GM21619 (cell line): ENCODE results near the gene RHOU.

Source experiments
- ATAC-seq: cut with Tn5 transposase; IDR thresholded peaks from one replicate; pipeline ENCODE4 v1.9.1; 2021; ENCODE audit not compliant: unreplicated experiment

Gene RHOU

DNA sequence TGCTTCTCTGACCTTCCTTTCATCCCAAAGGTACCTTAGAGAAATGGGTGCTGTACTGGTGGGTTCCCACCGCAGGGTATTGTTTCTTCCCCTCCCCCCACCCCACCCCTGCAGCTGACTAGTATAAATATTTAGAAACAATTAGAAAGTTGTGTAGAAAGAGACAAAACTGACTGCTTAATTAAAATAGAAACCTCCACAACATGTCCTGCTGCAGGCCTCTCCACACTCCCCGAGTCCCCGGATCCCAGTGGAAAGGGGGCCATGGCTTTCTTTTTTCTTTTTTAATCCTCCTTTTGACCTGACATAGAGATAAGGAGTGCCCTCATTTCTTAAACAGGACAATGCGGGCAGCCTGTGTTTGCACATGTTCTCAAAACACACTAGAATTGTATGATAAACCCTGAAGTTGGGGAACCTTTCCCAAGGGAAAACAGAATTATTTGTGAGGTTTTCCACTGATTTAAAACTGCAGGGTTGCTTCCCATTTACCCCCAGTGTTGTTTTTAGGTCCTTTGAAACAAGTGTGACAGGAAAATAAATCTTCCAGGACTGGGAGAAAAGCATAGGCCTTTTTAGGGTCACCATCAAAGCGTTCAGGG, 1.7 kb downstream of the RHOU start:
- no peak for ATAC-seq

DNA sequence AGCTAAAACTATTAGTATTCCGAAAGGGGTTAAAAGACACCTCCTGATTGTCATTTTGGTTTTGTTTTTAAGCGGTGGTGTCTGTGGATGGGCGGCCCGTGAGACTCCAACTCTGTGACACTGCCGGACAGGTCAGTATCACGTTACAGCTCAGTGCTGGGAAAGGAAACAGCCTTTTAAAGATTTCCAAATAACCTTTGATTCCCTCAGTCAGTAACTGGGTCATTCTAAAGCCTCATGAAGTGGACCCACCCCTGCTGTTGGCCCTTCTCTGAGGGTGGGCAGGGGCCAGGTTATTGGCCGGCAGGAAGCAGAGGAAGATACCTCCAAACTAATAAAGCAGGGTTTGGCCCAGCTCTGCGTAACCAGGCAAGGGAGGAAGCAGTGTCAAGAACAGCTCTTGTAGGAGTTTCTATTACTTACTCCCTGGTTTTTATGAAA, 2.3 kb downstream of the RHOU start:
- no peak for ATAC-seq

DNA sequence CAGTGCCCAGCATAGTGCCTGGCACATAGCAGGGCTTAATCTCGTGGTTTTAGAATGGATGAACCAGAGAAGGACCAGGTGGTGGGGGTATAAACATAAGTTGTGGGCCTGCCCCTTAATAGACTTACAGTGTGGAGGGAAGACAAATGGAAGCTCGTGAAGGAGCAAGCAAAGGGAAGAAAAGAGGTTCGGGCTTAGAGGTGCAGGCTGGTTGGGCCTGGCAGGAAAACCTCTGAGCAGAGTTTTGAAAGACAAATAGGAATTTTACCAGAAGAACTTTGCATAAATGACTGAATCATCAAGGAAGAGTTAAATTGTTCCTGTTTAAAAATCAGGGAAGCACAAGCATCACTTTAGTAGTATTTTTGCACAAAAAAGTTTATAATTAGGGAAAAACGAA, 4.5 kb downstream of the RHOU start:
- no peak for ATAC-seq

DNA sequence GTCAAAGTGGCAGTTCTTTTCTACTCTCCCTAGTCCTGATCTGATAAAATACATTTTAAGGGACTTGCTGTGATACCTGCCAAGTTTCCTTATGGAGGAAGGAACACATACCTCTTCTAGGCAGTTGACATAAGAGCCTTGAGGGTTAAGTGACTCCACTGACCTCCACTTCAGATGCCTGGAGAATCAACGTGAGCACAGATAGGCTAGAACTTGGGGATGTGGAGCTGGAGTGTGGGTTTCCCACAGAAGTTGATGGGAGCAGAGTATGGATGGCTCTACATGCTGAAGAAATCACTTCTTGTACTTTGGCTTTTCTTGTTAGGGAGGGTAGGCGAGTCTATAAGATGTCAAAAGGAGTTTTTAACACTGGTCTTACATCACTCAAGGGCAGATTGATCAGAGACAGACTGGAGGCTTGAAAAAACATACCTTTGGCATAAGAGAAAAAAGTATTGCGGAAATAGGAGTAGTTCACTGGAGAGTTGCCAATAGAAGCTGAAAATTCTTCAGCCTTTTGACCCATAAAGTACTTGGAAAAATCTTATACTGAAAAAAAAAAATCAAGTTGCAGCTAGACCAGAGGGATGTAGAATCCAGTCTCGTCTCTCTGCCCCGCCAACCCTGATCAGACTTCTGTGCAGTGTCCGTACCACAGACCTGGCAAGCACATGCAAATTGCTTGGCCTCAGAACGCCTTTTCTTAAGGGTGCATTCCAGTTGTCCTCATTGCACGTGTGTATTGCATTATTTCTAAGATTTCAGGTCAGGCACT, 5.5 kb downstream of the RHOU start:
- no peak for ATAC-seq

DNA sequence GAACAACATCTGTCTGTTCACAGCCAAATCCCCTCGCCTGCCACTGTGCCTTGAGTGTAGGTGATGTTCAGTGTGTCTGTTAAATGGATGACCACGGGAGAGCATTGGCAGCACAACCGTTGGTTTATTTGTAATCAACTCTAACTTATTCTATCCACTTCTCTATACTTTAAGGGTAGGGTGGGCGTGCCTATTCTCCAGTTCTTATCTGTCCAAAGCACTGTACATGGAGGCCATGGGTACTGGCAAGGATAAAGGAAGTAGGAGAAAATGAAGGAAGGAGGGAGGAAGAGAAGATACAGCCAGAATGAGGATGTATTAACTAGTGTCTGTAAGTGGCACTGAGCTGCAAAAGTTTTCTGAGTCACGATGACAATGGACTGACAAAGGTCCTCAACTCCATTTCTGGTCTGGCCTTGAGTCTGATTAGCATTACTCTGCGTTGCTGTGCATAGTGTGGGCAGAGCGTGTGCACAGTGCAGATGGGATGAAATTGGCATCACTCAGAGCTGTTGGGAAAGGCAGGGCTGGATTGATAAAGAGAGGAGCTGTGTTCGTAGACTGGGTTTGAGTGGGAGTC, 7.1 kb downstream of the RHOU start:
- ATAC-seq, result no peak

DNA sequence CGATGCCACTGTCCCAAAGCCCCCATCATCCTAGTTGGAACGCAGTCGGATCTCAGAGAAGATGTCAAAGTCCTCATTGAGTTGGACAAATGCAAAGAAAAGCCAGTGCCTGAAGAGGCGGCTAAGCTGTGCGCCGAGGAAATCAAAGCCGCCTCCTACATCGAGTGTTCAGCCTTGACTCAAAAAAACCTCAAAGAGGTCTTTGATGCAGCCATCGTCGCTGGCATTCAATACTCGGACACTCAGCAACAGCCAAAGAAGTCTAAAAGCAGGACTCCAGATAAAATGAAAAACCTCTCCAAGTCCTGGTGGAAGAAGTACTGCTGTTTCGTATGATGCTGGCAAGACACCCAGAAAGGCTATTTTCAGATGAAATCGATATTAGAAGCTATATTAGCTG, 8.1 kb downstream of the RHOU start:
- no peak for ATAC-seq

DNA sequence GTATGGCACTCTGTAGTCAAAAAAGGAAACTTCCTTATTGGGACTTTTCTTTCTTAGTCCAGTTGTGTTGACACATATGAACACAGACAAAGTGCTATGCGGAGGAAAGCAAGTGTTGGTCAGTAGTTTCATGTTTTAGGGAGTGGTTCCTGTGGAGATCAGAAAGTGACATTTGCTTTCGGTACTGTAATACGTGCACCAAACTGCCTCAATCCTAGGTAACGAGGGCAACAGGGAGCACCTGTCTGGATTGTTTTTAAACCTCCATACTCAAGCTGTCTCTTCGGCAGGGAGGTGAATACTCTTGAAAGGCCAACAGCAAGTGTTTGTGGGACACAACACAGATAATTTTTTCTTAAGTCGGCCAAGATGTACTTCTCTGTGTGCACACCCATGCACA, 9.1 kb downstream of the RHOU start:
- ATAC-seq, result no peak

DNA sequence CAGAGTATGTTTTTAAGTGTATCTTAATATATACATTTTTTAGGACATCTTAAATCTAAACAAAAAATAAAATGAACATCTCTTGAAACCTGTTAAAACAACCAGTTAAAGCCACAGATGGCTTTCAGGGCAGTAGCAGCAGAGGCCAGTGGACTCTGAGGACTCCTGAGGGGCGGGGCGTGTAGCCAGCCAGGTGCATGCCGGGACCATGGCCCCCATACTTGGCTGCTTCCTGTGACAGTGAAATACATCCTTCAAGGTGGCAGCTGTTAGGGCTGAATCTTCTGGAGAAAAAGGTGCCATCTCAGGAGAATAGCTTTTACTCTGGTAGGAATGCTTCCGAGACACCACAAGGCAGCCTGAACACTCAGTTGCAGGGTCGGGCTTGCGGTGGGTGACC, 9.6 kb downstream of the RHOU start:
- no peak for ATAC-seq

DNA sequence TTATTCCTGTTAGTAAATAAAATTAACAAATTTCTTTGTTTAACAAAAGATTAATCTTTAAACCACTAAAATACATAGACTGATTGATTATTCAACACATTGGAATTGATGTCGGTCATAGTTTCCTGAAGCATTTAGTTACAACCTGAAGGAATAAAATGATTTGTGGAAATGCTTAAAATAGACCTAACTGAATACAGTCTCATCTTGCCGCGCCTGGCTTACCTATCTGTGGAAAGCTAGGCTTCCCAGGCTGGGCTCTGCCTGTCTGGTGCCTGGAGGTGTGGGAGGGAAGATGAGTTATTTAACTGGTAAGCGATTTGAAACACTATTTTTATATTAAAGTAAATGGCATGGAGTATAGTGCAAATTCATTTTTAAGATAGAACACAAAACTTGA, 10.2 kb downstream of the RHOU start:
- ATAC-seq, result no peak

DNA sequence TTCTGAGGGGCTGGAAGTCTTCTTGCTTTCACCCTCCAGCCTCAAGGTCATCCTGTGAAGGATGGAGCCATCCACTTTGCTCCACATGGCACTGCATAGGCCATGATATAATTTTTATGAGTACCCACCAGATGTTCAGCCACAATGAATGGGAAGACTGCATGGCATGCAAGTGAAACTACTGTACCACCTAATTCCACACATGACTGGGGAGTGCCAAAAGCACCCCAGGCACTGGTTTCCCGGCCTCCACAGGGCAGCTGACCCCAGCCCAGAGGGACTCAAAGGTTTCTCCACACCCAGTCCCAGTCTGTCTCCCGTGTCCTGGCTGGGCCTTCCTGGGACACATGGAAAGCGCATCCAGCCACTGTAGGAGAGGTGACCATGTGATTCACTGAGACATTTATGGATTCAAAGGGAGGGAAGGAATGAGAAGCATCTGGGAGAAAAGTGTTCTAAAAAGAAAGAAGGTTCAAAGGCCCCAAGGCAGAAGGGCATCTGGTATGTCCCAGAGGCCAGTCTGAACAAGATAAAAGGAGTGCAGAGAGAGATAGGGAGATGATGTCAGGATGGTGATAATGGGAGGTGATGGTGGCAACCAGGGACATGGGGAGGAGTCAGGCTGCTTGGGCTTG, 12.1 kb downstream of the RHOU start:
- no peak for ATAC-seq

DNA sequence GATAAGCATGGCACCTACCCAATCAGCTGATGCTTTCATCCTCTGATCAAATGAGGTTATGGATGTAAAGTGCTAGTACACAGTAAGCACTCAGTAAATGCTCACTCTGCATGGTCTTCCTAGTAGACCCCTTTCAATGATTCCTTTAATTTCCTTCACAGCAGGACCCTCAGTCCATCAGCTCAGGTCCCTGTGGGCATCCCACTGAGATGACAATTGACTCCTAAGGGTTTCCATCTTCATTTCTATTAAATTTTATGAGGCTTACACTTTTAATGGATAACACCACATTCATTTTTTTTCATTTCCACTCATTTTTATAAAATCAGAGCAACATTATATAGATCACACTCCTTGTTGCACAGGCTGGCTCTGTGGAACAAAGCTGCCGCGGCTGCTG, 12.8 kb downstream of the RHOU start:
- no peak for ATAC-seq

DNA sequence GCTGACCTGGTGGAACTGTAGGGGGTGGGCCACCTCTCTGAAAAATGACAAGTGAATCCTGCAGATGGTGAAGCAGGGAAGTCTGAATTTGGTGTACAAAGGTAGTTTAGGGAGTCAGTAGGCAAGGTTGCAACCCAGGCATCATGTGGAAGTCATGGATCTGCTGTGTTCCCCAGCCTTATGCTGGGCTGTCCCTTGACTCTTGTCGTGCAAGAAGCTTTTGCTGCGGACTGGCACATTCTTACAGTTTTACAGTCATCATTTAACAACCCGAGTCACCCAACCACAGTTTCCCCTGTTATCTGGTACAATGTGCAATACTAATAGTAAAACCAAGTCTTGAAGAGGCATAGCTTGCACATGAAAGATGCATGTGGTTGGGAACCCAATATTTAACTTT, 13.2 kb downstream of the RHOU start:
- no peak for ATAC-seq

DNA sequence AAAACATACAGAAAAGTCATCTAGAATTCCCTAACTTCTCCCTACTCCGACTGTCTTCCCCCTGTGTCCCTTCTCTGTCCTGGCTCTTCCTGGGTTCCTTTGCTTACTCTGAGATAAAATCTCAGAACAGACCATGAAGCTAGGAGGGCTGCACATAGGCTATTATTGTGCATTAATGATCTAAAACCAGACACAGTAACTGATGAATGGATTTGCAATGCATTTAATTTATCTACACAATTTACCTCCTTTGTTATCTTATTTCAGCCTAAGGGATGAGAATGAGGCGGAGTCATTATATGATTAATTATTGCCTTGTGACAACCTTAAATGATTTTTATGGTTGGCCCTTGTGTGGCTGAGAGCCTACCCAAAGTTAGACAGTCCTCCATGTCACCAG, 14.5 kb downstream of the RHOU start:
- ATAC-seq, result no peak

DNA sequence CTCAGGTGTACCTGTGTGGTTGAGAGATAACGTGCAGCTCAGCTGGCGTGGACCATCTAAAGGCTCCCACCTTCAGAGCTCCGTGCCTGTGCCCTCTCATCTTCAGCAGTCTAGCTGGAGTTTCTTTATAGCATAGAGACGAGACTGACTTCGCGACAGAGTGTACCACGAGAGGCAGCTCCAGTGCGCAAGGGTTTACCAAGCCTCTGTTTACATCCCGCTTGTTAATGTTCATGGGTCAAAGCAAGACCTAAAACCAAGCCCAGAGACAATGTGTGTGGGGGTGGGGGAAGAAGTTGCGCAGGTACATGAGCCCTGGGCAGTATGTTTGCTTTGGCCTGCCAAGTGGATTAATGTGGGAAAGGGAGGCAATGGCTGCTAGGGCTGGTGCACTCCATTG, 15.6 kb downstream of the RHOU start:
- ATAC-seq, result no peak

DNA sequence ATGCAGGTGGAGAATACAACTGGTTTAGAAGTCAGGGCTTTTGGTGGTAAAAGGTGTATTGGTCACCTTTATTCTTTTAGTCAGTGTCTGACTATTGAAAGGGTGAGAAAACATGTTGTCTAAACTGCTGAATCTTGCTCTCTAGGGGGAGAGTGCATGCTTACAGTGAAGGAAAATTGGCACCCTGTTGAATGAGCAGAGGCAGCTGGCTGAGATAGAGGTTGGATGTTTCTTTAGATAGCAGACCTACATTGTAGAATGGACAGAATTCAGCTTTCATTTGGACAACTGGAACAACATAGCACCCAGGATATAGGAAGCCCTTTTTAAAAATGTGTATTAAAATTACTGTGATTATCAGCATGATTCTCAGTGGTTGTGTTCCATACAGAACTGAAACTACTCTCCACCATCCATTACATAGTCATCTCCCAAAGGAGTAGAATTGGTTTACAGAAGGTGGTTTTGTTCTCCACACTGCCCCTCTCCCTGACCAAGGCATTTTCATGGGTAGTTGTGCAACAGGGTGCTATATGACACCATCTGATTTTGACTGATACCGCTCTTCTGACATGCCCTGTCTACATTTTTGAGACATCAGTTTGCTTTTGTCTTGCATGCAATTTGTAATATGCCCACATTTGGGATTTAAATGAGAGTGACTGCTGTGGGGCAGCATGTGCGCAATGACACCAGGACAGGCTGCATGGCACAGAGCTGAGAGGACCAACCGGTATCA, 16.2 kb downstream of the RHOU start:
- no peak for ATAC-seq

DNA sequence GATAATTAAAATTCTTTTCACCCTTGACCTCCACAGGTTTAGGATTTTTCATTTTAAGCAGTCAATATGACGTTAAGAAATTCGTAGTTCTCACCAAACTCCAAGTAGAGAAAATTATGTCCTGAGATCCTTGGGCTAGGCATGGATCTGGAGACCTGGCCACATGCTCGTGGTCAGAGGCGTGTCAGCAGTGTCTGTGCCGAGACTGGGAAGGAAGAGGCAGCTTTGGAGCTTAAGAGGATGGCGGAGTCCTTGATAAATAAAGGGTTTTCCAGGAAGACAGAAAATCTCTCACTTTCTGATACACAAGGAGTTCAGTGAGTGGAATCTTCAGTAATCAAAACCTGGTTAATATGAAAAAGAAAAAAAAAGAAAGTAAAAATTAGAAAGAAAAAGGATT, 17.0 kb downstream of the RHOU start:
- ATAC-seq, result no peak

DNA sequence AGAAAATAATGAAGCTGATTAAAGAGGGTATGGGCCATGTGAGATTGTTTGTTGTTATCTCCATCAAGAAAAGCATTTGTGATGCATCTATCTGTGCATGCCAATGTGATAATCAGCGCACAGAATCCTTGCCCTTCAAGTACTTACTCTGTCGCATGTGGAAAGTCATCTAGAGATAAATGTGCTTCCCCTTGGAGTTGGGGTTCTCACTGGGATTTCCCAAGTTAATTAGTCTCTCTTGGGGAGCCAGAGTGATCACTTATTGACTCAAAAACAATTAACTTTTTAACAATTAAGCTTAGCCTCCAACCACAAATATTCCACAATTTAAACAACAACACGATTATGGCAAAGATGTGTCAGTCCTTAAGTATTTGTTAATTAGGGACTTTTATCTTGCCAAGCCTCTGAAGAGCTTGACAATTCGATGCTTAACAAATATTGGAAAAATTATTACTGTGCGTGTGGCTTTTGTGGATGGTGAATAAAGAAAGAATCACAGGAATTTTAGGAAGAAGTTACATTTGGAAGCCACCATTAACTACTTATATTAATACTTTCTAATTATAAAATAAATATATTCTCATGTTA, 17.5 kb downstream of the RHOU start:
- no peak for ATAC-seq

DNA sequence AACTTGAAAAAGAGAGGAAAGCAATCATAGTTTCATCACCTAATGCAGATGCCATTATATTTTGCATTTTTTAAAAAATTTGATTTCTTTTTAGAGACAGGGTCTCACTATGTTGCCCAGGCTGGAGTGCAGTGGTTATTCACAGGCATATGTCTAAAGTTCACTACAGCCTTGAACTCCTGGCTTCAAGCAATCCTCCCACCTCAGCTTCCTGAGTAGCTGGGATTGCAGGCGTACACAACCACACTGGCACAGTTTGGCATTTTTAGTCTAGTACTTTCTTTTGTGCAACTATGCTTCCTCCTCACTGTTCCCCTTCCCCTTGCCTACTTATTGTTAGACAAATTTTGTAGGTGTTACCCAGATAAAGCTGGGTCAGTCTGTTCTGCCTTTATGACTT, 18.0 kb downstream of the RHOU start:
- ATAC-seq, result no peak

DNA sequence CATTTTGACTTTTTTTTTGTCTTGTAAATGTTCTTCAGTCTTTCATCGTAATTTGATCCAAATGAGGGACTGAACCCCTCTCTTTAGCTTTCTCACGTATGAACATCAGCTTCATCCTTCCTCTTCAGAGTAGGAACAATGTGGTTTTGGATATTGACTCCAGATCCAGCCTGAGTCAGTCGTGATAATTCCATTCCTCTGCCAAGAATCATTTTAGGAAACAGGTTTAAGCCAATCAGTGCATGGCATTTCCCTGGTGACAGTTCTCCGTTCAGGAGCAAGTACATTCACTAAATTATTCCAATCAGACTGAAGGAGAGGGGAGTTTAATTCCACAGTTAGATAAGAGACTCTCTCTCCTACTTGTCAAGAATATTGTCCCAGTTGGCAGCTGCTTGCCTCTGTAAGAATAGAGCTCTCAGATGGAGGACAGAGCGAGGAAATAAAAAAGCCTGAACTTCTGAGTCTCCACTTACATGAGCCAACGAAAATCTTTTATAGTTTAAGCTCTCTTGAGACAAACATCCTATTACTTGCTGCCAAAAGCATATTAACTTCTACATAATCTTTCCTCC, 18.6 kb downstream of the RHOU start:
- no peak for ATAC-seq

DNA sequence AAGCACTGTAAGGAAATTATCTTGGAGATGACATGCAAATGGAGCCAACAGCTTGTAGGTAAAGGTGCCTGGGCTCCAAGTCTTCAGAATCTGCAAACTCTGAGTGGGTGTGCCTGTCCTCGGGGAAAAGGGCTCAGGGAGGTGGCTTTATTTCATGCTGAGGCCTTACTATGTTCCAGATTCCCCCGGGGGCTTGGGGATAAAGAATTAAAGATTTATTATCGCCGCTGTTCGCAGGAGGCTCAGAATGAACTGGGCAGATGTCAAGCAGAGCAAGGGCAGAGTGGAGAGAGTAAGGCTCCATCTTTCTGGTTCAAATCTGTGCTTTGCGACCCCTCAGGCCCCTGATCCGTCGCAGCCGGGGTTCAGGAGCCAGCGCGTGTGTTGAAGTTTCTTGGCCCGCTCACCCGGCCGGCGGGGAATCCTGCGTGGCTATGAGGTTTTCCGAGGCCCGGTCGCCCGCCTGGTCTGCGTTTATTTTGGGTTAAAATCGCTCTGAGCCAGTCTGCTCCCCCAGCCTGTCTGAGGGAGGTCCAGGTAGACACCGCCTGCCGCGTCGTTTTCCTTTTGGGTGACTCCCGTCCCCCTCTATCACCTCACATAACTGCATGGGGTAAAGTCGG, 19.5 kb downstream of the RHOU start:
- no peak for ATAC-seq
